Measurements from ENCODE around the gene TCTA. TPM values are rescaled to one million over a fixed set of nuclear protein-coding genes. Genes with fewer than 3 reads are reported as not detected.
A peak's percentile ranks its signal among the peaks of the same experiment; 100 is the strongest.

The TCTA gene
- total RNA-seq, 4 donors from 2014 or later = 50.4 to 177 (median 94.8) TPM

- TF ChIP-seq, protein P1, sequence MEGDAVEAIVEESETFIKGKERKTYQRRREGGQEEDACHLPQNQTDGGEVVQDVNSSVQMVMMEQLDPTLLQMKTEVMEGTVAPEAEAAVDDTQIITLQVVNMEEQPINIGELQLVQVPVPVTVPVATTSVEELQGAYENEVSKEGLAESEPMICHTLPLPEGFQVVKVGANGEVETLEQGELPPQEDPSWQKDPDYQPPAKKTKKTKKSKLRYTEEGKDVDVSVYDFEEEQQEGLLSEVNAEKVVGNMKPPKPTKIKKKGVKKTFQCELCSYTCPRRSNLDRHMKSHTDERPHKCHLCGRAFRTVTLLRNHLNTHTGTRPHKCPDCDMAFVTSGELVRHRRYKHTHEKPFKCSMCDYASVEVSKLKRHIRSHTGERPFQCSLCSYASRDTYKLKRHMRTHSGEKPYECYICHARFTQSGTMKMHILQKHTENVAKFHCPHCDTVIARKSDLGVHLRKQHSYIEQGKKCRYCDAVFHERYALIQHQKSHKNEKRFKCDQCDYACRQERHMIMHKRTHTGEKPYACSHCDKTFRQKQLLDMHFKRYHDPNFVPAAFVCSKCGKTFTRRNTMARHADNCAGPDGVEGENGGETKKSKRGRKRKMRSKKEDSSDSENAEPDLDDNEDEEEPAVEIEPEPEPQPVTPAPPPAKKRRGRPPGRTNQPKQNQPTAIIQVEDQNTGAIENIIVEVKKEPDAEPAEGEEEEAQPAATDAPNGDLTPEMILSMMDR (IDR thresholded peaks at IDR 0.05) = no peak
- TF ChIP-seq POLR2A (IDR thresholded peaks at IDR 0.05) = no peak
- no peak overlapping the region for H3K4me3 ChIP-seq (replicated peaks in 1 of 3)
- no peak overlapping the region for H3K27ac ChIP-seq
- H3K36me3 ChIP-seq = no peaks in the 10 kb centered on the region
- no peaks in the 10 kb centered on the region for H3K4me1 ChIP-seq
- intact Hi-C loops (cut with DNase I) = loop anchor here (10.0 kb wide), 1 partner anchor 151 kb away; no protein-coding TSS in a partner anchor
- 81 to 97% methylated on average over 5 of the region's 5 CpGs for WGBS, 2 donors
- no peaks in the 10 kb centered on the region for H3K9me3 ChIP-seq
- DNase-seq = no peak
- no peaks in the 10 kb centered on the region for H3K27me3 ChIP-seq
These were observed 33.2 kb downstream of the TCTA start for GRCh38 chr3:49445391-49445790.

DNA sequence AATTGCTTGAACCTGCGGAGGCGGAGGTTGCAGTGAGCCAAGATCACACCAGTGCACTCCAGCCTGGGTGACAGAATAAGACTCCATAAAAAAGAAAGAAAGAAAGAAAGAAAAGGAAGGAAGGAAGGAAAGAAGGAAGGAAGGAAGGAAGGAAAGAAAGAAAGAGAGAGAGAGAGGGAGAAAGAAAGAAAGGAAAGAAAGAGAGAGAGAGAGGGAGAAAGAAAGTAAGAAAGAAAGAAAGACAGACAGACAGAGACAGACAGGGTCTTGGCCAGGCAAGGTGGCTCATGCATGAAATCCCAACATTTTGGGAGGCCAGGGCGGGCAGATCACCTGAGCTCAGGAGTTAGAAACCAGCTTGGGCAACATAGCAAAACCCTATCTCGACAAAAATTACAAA lies 41.4 kb downstream of the TCTA start:
- no peaks in the 10 kb centered on the region for H3K27me3 ChIP-seq
- peaks cover 9% of the 10 kb centered on the region in 2 donors for H3K4me1 ChIP-seq
- TF ChIP-seq POLR2A (IDR thresholded peaks at IDR 0.05) = no peak
- TF ChIP-seq, protein P1 (IDR thresholded peaks at IDR 0.05) = no peak
- DNase-seq = no peak
- no peaks in the 10 kb centered on the region for H3K36me3 ChIP-seq
- no peaks in the 10 kb centered on the region for H3K9me3 ChIP-seq
- intact Hi-C loops (cut with DNase I) = no loop called here
- no peak overlapping the region for H3K4me3 ChIP-seq (replicated peaks in 1 of 3)
- H3K27ac ChIP-seq = no peak overlapping the region
- WGBS, 2 donors = 82 to 83% methylated on average over 4 of the region's 4 CpGs

DNA sequence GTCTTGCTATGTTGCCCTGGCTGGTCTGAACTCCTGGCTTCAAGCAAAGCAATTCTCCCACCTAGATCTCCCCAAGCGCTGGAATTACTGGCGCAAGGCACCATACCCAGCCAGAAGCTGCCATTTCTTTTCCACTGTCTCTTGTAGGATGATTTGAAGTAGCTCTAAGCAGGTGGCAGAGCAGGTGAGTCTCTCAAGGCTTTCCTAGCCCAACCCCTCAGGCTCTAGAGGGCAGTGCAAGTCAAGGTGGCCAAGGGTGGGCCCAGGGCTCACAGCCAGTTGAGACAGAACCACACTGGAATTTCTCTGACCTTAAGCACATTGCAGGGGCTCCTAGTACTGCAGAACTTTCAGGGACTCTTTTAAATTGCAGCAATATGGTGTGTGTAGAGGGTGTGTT lies 42.2 kb downstream of the TCTA start:
- H3K27me3 ChIP-seq = no peaks in the 10 kb centered on the region
- H3K4me3 ChIP-seq (replicated peaks in 1 of 3) = no peak overlapping the region
- TF ChIP-seq POLR2A (IDR thresholded peaks at IDR 0.05) = no peak
- TF ChIP-seq, protein P1 (IDR thresholded peaks at IDR 0.05) = peak in 4 of 6 experiments; percentile 16 to 64 (median 44)
- peak; percentile 73 to 76 for DNase-seq
- intact Hi-C loops (cut with DNase I) = no loop called here
- no peaks in the 10 kb centered on the region for H3K36me3 ChIP-seq
- peaks cover 9% of the 10 kb centered on the region in 2 donors for H3K4me1 ChIP-seq
- H3K27ac ChIP-seq = no peak overlapping the region
- H3K9me3 ChIP-seq = no peaks in the 10 kb centered on the region
- 78 to 79% methylated on average over 2 of the region's 2 CpGs for WGBS, 2 donors

- Histone ChIP-seq H3K4me3 (replicated peaks in 1 of 3) (no peak overlapping the region), H3K4me1 (peaks cover 9% of the 10 kb centered on the region in 2 donors), H3K36me3 (no peaks in the 10 kb centered on the region), H3K27me3 (no peaks in the 10 kb centered on the region), H3K9me3 (no peaks in the 10 kb centered on the region), H3K27ac (no peak overlapping the region)
- WGBS, 2 donors = 57 to 70% methylated on average over 3 of the region's 3 CpGs
- DNase-seq = no peak
- intact Hi-C loops (cut with DNase I) = no loop called here
- TF ChIP-seq, protein P1 (IDR thresholded peaks at IDR 0.05) = no peak
- no peak for TF ChIP-seq POLR2A (IDR thresholded peaks at IDR 0.05)
These were observed 42.9 kb downstream of the TCTA start for GRCh38 chr3:49454898-49455681.

- peaks cover 14 to 15% of the 10 kb centered on the region in 2 donors for H3K4me1 ChIP-seq
- intact Hi-C loops (cut with DNase I) = no loop called here
- H3K9me3 ChIP-seq = no peaks in the 10 kb centered on the region
- H3K4me3 ChIP-seq (replicated peaks in 1 of 3) = no peak overlapping the region
- H3K36me3 ChIP-seq = no peaks in the 10 kb centered on the region
- no peaks in the 10 kb centered on the region for H3K27me3 ChIP-seq
- no peak for DNase-seq
- WGBS, 2 donors = 85 to 94% methylated on average over 2 to 3 of the region's 3 CpGs
- no peak overlapping the region for H3K27ac ChIP-seq
- TF ChIP-seq, protein P1 (IDR thresholded peaks at IDR 0.05) = no peak
- no peak for TF ChIP-seq POLR2A (IDR thresholded peaks at IDR 0.05)
These were observed 44.2 kb downstream of the TCTA start for GRCh38 chr3:49456466-49456865.
